OCI-LY7 (cell line): Measurements from ENCODE around the gene RAPGEF6. TPM values are rescaled to one million over a fixed set of nuclear protein-coding genes. Genes with fewer than 3 reads are reported as not detected.

Source experiments
- BruUV-seq: library from RNA; stranded (reverse); fragments of 400-500 nt; replicated peaks from 2 replicates; lab custom pipeline; 2021; lab: Mats Ljungman, UMichigan
- CTCF ChIA-PET: fragments of 300-600 bp; sonication (Branson Sonifier 250); formaldehyde crosslinking; loops from one replicate; lab custom pipeline; 2022; ENCODE audit warnings: antibody characterized with exemption; ENCODE audit not compliant: unreplicated experiment; lab: Charles Lee
- POLR2A ChIA-PET: fragments of 300-600 bp; sonication (Branson Sonifier 250); formaldehyde crosslinking; loops from one replicate; lab custom pipeline; 2022; ENCODE audit warnings: antibody characterized with exemption; lab: Charles Lee
- DNase-seq: peaks from one replicate; pipeline ENCODE4 v3.0.0-alpha.2; 2015; ENCODE audit warnings: low spot score
- H2AFZ ChIP-seq: fragments of 200-600 bp; sonication (generic), shearing (Covaris generic); 2 replicates; pipeline ENCODE4 v1.6.1; 2014; ENCODE audit warnings: mild to moderate bottlenecking, antibody characterized with exemption, low read length, moderate library complexity
- H3K27ac ChIP-seq: fragments of 200-600 bp; sonication (generic); 2 replicates; pipeline ENCODE4 v1.5.1; 2014; ENCODE audit warnings: mixed run types, low read depth, mild to moderate bottlenecking, moderate library complexity, low read length, inconsistent platforms; ENCODE audit not compliant: poor library complexity, severe bottlenecking
- H3K36me3 ChIP-seq: fragments of 200-600 bp; sonication (generic); 2 replicates; pipeline ENCODE4 v1.6.1; 2014; ENCODE audit warnings: mild to moderate bottlenecking, antibody characterized with exemption, low read length, moderate library complexity, mixed read lengths; ENCODE audit not compliant: insufficient read depth
- H3K4me1 ChIP-seq: fragments of 200-600 bp; sonication (generic); 2 replicates; pipeline ENCODE4 v1.5.1; 2014; ENCODE audit warnings: mild to moderate bottlenecking, low read length; ENCODE audit not compliant: insufficient read depth, poor library complexity, severe bottlenecking
- H3K4me2 ChIP-seq: fragments of 200-600 bp; sonication (generic); 2 replicates; pipeline ENCODE4 v1.6.1; 2014; ENCODE audit warnings: mild to moderate bottlenecking, low read length
- H3K4me3 ChIP-seq: fragments of 200-600 bp; sonication (generic); 2 replicates; pipeline ENCODE4 v1.5.1; 2014; ENCODE audit warnings: mild to moderate bottlenecking, low read depth, low read length; ENCODE audit not compliant: poor library complexity, severe bottlenecking
- H3K79me2 ChIP-seq: fragments of 200-600 bp; sonication (generic); 2 replicates; pipeline ENCODE4 v1.6.1; 2016; ENCODE audit warnings: low read depth, mild to moderate bottlenecking, low read length, moderate library complexity, mixed read lengths; ENCODE audit not compliant: insufficient read depth
- H3K9me2 ChIP-seq: fragments of 200-600 bp; sonication (generic); 2 replicates; pipeline ENCODE4 v1.6.1; 2016; ENCODE audit warnings: mild to moderate bottlenecking, low read length, mixed read lengths; ENCODE audit not compliant: insufficient read depth
- H3K9me3 ChIP-seq: fragments of 200-600 bp; sonication (generic); 2 replicates; pipeline ENCODE4 v1.6.1; 2014; ENCODE audit warnings: mild to moderate bottlenecking, mixed run types, low read length, mixed read lengths
- H4K20me1 ChIP-seq: fragments of 200-600 bp; sonication (generic); 2 replicates; pipeline ENCODE4 v1.6.1; 2014; ENCODE audit warnings: mild to moderate bottlenecking, antibody characterized with exemption, low read length, moderate library complexity, mixed read lengths; ENCODE audit not compliant: insufficient read depth
- CTCF ChIP-seq: fragments of 200-600 bp; sonication (generic); conservative IDR thresholded peaks from 2 replicates; pipeline ENCODE4 v1.5.1; 2014; ENCODE audit warnings: mild to moderate bottlenecking, antibody characterized with exemption, low read length, moderate library complexity, mixed read lengths
- EZH2phosphoT487 ChIP-seq: fragments of 200-600 bp; sonication (generic); IDR thresholded peaks from 2 replicates; pipeline ENCODE4 v1.6.1; 2018; ENCODE audit warnings: low read depth, borderline replicate concordance, mild to moderate bottlenecking, mixed run types, antibody characterized with exemption, low read length, moderate library complexity, mixed read lengths
- intact Hi-C: fragments of 100-400 bp; cut with micrococcal nuclease; formaldehyde crosslinking; loops from one replicate; pipeline ENCODE4 v1.10.0; 2022; ENCODE audit not compliant: unreplicated experiment
- total RNA-seq, 2 experiments: library from RNA; depleted of rRNA in 1 of 2; stranded (reverse); fragments of >200 nt in 1 of 2; shearing (Covaris generic) in 1 of 2; gene quantifications; 2 replicates each; pipeline ENCODE4 v1.2.3, GENCODE V29; 2014 to 2022

The RAPGEF6 gene
- total RNA-seq, 2 experiments from 2014 or later, result 39.6 to 50.8 TPM

- no peak for DNase-seq
- H3K4me3 ChIP-seq, result no peak overlapping the region
- no peaks in the 10 kb centered on the region for H3K9me3 ChIP-seq
- TF ChIP-seq CTCF (no peak), EZH2phosphoT487 (no peak)
- H4K20me1 ChIP-seq, result no peaks in the 10 kb centered on the region
- no peak overlapping the region for H3K27ac ChIP-seq
- H3K4me2 ChIP-seq, result no peak overlapping the region
- no peaks in the 10 kb centered on the region for H3K9me2 ChIP-seq
- H3K4me1 ChIP-seq, result peaks cover 10% of the 10 kb centered on the region
- CTCF ChIA-PET, result no interaction called here
- POLR2A ChIA-PET, result interaction anchor here (0.7 kb wide), 1 partner anchor 339 kb away, joined by 3 read pairs; no protein-coding TSS in a partner anchor
- peaks cover 81% of the 10 kb centered on the region for H3K36me3 ChIP-seq
- no peak overlapping the region for H2AFZ ChIP-seq
- intact Hi-C loops, result no loop called here
- no peaks in the 10 kb centered on the region for H3K79me2 ChIP-seq
- TSS peak; percentile 5 for BruUV-seq
Observed at GRCh38 chr5:131413605-131414559, 221.1 kb downstream of the RAPGEF6 start.

- peaks cover 95% of the 10 kb centered on the region for H3K36me3 ChIP-seq
- no peaks in the 10 kb centered on the region for H3K4me1 ChIP-seq
- no peak overlapping the region for H3K4me3 ChIP-seq
- no peak overlapping the region for H3K27ac ChIP-seq
- H3K9me3 ChIP-seq, result peaks cover 11% of the 10 kb centered on the region; the same call in 1 of the 2 replicates
- H3K4me2 ChIP-seq, result no peak overlapping the region
- no peaks in the 10 kb centered on the region for H3K79me2 ChIP-seq
- no peak for DNase-seq
- ChIA-PET POLR2A (interaction anchor here (0.9 kb wide), 1 partner anchor 12 kb away, joined by 3 read pairs; no protein-coding TSS in a partner anchor), CTCF (no interaction called here)
- H4K20me1 ChIP-seq, result no peaks in the 10 kb centered on the region
- BruUV-seq, result no TSS peak
- no peak overlapping the region for H2AFZ ChIP-seq
- TF ChIP-seq CTCF (no peak), EZH2phosphoT487 (no peak)
- intact Hi-C loops, result no loop called here
- H3K9me2 ChIP-seq, result no peaks in the 10 kb centered on the region
Observed at GRCh38 chr5:131406975-131407638, 227.9 kb downstream of the RAPGEF6 start.
